ENCODE results near the gene TIMM23.

TIMM23 gene

DNA sequence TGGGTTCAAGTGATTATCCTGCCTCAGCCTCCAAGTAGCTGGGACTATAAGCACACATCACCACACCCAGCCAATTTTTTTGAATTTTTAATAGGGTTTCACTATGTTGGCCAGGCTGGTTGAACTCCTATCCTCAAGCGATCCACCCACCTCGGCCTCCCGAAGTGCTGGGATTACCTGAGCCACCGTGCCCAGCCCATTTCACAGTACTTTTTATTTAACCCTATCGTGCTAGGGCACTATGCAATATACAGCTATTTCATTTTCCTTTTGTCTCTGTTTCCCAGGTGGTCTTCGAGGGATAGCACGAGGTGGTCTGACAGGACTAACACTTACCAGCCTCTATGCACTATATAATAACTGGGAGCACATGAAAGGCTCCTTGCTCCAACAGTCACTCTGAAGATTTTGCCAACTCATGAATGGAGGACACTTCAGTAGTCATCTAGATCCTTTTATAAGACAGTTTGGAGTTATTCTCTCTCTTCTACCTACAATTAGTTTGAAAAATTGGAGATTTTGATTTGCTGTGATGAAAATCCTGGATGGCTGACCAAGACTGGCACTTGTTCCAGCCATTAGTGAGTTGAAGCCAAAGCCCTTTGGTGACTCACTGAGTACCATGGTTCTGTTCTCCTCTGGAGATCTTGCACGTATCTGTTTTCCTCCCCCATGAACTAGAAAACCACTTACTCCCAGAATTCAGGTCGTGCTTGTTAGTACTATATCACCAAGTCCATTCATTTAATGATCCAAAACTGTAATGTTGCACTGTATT lies 30.8 kb downstream of the TIMM23 start:
- TF ChIP-seq, protein P1, sequence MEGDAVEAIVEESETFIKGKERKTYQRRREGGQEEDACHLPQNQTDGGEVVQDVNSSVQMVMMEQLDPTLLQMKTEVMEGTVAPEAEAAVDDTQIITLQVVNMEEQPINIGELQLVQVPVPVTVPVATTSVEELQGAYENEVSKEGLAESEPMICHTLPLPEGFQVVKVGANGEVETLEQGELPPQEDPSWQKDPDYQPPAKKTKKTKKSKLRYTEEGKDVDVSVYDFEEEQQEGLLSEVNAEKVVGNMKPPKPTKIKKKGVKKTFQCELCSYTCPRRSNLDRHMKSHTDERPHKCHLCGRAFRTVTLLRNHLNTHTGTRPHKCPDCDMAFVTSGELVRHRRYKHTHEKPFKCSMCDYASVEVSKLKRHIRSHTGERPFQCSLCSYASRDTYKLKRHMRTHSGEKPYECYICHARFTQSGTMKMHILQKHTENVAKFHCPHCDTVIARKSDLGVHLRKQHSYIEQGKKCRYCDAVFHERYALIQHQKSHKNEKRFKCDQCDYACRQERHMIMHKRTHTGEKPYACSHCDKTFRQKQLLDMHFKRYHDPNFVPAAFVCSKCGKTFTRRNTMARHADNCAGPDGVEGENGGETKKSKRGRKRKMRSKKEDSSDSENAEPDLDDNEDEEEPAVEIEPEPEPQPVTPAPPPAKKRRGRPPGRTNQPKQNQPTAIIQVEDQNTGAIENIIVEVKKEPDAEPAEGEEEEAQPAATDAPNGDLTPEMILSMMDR (IDR thresholded peaks at IDR 0.05; ENCODE audit: control extremely low read depth, extremely low read depth, low read depth, missing control alignments) = no peak
- DNase-seq (ENCODE audit: extremely low spot score) = no peak
- CTCF ChIA-PET = interaction anchor here (11.3 kb wide), 1 partner anchor 16 kb away, joined by 88 read pairs; no protein-coding TSS in a partner anchor
- POLR2A ChIA-PET = no interaction called here

DNA sequence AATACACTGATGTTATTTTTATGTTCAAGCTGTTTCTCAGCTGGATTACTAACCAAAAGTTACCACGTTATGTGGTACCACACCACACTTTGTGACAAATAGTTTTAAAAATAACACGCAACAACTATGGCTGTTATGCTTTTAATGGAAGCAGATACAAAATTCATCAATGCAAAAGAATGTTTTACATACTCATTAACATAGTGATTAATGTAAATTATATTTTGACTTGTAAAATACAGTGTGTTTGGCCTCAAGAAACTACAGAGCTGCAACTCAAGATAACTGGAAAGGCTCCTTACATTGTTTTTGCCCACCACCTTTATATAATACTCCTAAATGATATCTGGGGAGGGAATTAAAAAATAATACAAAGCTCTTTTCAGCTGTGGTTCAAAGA lies 32.7 kb downstream of the TIMM23 start:
- POLR2A ChIA-PET = no interaction called here

DNA sequence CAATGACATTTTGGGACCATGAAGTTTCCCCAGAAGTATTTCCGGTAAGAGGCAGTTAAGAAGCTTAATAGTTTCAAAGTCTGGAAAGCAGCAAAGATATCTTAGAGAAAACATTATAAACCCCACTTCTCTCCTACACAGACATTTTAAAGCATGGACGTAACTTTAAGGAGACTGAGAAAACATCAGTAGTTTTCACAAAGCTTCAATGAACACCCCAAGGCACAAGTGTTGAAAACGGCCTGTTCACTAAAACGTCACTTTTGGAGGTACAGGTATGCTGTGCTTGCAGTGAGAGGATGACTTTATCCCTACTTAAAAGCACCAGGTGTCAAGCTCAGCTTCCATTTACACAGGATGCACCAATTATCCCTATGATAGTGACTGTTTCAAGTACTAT lies 33.1 kb downstream of the TIMM23 start:
- POLR2A ChIA-PET = no interaction called here
- no peak for DNase-seq (ENCODE audit: extremely low spot score)
- TF ChIP-seq, protein P1 (IDR thresholded peaks at IDR 0.05; ENCODE audit: control extremely low read depth, extremely low read depth, low read depth, missing control alignments) = no peak
- CTCF ChIA-PET = interaction anchor here (1.0 to 11.3 kb wide), 5 partner anchors 13 to 755 kb away, joined by 3 to 88 read pairs (median 4); no protein-coding TSS in a partner anchor

More for the DNA sequence above, 32.7 kb downstream of the TIMM23 start:
- DNase-seq (ENCODE audit: extremely low spot score) = no peak
- CTCF ChIA-PET = interaction anchor here (1.3 to 11.3 kb wide), 4 partner anchors 15 to 755 kb away, joined by 3 to 88 read pairs (median 5); no protein-coding TSS in a partner anchor
- TF ChIP-seq, protein P1 (IDR thresholded peaks at IDR 0.05; ENCODE audit: control extremely low read depth, extremely low read depth, low read depth, missing control alignments) = no peak

DNA sequence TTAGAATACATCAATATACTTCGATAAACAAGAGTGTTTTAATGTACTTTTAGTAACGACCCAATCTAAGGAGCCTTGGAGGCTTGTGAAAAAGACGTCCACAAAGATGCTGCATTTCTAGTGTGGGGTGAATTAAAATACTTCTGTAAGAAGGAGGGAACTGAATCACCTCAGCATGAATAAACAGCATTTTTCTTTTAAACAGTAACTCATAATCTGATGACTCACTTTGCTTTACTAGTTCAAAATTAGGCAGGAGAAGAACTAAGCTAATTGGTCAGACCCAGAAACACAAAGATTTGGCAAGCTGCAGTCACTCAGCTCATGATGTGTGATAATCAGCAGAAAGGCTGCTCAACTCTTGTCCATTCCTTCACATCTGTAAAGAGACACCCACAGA lies 33.9 kb downstream of the TIMM23 start:
- TF ChIP-seq, protein P1 (IDR thresholded peaks at IDR 0.05; ENCODE audit: control extremely low read depth, extremely low read depth, low read depth, missing control alignments) = no peak
- DNase-seq (ENCODE audit: extremely low spot score) = no peak
- CTCF ChIA-PET = interaction anchor here (1.0 to 11.3 kb wide), 4 partner anchors 13 to 756 kb away, joined by 3 to 88 read pairs (median 5); no protein-coding TSS in a partner anchor
- POLR2A ChIA-PET = no interaction called here

DNA sequence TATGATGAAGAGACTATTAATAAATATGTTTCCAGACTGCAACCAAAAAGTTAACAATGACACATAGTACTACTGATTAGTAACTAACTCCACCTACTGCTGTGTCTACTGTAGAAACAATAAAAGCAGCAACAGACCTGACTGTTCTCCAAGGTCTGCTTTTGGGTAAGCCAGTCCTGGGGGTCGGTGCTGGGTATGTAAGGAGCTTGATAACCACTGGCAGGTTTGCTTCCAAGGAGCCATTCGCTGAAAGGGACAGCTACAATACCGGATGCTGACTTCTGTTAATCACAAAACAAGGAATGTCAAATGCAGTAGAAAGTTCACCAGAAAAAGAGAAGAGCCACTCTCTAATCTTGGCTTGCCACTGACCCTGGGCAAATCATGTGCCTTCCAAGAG lies 40.5 kb downstream of the TIMM23 start:
- POLR2A ChIA-PET = no interaction called here
- TF ChIP-seq, protein P1 (IDR thresholded peaks at IDR 0.05; ENCODE audit: control extremely low read depth, extremely low read depth, low read depth, missing control alignments) = no peak
- CTCF ChIA-PET = interaction anchor here (1.4 to 1.9 kb wide), 2 partner anchors 11 to 15 kb away, joined by 3 to 5 read pairs; no protein-coding TSS in a partner anchor
- no peak for DNase-seq (ENCODE audit: extremely low spot score)

DNA sequence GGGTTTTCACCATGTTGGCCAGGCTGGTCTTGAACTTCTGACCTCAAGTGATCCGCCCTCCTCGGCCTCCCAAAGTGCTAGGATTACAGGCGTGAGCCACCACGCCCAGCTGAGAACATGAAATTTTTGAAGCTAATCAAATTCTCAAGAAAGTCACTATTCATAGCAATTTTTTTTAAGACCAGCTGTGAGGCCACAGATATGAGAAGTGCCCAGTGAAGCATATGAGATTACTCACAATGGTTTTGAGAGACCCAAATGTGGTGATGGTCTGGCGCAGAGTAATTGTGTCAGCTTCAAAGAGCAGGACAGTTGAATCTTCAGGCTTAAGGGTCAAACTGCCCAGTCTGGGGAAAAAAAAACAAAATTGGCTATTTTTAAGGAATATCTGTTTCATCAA lies 41.9 kb downstream of the TIMM23 start:
- POLR2A ChIA-PET = no interaction called here
- TF ChIP-seq, protein P1 (IDR thresholded peaks at IDR 0.05; ENCODE audit: control extremely low read depth, extremely low read depth, low read depth, missing control alignments) = no peak
- CTCF ChIA-PET = interaction anchor here (1.4 to 1.9 kb wide), 2 partner anchors 9 to 13 kb away, joined by 3 to 5 read pairs; no protein-coding TSS in a partner anchor
- DNase-seq (ENCODE audit: extremely low spot score) = no peak

Measured in GM10248 (cell line).